LNCAP (cell line): Measurements from ENCODE around the gene OR56A1.

ENCODE experiments used
- TF ChIP-seq, protein P1 (sequence below): fragments of 450-650 bp; IDR thresholded peaks from 2 replicates; pipeline ENCODE4 v1.5.1; 2017; ENCODE audit warnings: mild to moderate bottlenecking

Gene OR56A1

GRCh38 chr11:5983443-5983842 lies 47.1 kb downstream of the OR56A1 start:
- TF ChIP-seq, protein P1, sequence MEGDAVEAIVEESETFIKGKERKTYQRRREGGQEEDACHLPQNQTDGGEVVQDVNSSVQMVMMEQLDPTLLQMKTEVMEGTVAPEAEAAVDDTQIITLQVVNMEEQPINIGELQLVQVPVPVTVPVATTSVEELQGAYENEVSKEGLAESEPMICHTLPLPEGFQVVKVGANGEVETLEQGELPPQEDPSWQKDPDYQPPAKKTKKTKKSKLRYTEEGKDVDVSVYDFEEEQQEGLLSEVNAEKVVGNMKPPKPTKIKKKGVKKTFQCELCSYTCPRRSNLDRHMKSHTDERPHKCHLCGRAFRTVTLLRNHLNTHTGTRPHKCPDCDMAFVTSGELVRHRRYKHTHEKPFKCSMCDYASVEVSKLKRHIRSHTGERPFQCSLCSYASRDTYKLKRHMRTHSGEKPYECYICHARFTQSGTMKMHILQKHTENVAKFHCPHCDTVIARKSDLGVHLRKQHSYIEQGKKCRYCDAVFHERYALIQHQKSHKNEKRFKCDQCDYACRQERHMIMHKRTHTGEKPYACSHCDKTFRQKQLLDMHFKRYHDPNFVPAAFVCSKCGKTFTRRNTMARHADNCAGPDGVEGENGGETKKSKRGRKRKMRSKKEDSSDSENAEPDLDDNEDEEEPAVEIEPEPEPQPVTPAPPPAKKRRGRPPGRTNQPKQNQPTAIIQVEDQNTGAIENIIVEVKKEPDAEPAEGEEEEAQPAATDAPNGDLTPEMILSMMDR = no peak

- TF ChIP-seq, protein P1 = no peak
Measured at GRCh38 chr11:5973530-5973929, 57.0 kb downstream of the OR56A1 start.
